Measurements from ENCODE around the gene RBM19.
"Not testable (repeated sequence)": the region's sequence is repeated elsewhere in the genome, so short reads cannot be mapped to it uniquely, and the experiment has no call there.

RBM19 gene, protein sequence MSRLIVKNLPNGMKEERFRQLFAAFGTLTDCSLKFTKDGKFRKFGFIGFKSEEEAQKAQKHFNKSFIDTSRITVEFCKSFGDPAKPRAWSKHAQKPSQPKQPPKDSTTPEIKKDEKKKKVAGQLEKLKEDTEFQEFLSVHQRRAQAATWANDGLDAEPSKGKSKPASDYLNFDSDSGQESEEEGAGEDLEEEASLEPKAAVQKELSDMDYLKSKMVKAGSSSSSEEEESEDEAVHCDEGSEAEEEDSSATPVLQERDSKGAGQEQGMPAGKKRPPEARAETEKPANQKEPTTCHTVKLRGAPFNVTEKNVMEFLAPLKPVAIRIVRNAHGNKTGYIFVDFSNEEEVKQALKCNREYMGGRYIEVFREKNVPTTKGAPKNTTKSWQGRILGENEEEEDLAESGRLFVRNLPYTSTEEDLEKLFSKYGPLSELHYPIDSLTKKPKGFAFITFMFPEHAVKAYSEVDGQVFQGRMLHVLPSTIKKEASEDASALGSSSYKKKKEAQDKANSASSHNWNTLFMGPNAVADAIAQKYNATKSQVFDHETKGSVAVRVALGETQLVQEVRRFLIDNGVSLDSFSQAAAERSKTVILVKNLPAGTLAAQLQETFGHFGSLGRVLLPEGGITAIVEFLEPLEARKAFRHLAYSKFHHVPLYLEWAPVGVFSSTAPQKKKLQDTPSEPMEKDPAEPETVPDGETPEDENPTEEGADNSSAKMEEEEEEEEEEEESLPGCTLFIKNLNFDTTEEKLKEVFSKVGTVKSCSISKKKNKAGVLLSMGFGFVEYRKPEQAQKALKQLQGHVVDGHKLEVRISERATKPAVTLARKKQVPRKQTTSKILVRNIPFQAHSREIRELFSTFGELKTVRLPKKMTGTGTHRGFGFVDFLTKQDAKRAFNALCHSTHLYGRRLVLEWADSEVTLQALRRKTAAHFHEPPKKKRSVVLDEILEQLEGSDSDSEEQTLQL

DNA sequence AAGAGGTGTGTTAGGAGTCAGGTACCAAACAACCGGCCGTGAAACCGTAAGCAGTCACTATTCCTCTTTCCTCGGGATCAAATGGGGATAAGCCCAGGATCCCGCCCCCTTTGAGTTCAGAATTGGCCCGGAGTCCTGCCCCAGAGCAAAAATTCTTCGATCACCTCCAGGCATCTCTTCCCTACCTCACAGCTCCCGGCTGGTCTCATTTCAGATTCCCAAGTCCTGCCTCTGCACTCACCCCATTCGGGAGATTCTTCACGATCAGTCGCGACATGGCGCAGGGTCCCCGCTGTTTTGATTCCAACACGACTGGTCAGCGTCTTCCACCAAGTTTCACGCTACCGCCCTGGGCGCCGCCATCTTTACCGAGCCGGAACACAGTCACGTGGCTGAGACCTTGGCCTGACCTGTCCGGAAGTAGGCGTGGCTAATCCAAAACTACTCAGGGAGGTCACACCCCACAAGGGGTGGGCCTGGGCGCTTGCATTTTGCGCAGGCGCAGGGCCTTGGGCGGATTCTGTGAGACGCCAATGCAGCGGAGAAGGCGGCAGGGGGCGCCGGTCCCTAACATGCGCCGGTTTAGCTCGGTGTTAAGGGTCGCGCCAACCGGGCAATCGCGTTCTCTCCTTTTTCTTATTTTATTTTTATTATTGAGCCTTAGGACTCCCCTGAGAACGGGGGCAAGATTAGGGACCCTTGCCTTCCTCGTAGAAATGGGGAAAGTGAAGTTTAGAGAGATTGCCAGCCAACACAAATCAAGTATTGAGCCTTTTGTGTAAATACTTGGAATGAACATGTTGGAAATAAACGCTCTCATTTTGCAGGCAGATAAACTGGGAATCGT lies at the start of gene RBM19:
Gene RBM19, minus strand, starts transcription at position 375 of the 847 bp plus-strand sequence. Its CDS starts 98 bp downstream, at position 277.
- DNase-seq = peak; percentile 99

DNA sequence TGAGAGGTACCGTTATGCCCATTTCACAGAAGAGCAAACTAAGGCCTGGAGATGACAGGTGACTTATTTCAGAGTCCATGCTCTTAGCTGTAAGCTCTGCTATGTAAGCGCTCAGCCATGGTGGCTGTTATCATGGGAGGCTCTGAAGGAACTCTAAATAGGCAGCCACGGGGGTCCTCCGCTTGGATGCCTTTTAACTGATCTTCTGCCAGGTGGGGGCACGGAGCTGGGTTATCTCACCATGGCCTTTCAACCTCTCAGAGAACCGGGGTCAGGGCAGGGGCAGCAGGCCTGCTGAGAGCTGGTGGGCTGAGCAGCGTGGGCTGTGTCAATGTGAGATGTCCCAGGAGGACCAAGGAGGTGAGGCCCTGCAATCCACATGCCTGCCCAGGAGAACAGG lies 49.7 kb upstream of the RBM19 start:
- DNase-seq = no peak

DNA sequence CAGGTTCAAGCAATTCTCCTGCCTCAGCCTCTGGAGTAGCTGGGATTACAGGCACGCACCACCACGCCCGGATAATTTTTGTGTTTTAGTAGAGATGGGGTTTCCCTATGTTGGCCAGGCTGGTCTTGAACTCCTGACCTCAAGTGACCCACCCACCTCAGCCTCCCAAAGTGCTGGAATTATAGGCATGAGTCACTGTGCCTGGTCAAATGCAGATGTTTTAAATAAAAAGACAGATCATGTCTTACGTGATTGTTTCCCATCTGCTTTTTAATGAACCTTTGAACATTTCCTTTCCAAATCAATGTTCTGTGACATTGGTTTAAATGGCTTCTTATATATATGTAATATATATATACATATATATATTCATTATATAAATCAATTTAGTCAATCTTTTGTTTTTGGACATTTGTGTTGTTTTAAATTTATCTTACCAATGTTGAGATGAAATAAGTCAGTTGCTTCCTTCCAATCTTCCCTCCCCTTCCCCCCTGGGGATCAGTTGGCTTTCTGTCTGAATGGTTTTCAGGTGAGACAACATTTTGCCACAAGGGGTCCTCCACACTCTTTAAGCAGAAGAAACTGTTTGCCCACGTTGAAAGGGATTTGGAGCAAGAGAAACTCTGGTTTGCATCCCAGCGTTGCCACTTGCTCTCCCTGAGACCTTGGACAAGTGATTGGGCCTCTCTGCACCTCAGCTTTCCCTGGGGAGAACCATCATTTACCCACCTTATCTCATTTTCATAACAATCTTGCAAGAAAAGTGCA lies 47.6 kb upstream of the RBM19 start:
- DNase-seq = no peak

DNA sequence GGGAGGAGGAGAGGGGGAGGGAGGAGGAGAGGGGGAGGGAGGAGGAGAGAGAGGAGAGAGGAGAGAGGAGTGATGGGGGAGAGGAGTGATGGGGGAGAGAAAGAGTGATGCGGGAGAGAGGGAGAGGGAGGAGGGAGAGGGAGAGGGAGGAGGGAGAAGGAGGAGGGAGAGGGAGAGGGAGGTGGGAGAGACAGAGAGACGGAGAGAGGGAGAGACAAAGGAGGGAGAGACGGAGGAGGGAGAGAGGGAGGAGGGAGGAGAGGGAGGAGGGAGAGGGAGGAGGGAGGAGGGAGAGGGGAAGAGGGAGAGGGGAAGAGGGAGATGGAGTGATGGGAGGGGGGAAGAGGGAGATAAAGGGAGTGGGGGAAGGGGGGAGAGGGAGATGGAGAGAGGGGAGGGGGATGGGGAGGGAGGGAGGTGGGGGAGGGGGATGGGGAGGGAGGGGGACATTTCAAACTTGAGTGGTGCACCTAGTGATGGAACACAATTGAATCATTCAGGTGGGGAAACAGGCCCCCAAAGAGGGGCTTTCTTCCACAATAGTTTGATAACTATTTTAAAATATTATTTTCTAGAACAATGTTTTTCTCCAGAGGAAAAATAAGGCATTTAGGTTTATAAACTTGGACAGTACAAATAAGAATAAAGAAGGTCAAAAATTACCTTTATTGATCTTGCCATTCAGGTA lies 46.8 kb upstream of the RBM19 start:
- no peak for DNase-seq

DNA sequence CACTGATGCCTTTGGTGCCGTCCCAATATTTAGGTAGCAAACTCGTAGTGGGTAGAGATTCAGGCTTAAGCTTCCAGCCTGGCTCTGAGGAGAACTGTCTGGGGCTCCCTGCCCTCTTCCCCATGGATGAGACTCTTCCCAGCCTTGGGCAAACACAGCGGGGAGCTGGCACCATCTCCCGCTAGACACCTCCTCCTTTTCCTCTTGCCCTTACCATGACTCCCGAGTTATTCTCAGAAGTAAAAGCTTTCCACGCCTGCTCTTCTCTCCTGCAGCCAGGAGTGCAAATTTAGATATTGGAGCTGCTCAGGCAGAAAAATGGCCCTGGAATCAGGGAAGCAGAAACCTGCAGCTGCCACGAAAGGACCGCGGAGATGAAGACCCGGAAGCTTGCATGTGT lies 45.6 kb upstream of the RBM19 start:
- DNase-seq = no peak

DNA sequence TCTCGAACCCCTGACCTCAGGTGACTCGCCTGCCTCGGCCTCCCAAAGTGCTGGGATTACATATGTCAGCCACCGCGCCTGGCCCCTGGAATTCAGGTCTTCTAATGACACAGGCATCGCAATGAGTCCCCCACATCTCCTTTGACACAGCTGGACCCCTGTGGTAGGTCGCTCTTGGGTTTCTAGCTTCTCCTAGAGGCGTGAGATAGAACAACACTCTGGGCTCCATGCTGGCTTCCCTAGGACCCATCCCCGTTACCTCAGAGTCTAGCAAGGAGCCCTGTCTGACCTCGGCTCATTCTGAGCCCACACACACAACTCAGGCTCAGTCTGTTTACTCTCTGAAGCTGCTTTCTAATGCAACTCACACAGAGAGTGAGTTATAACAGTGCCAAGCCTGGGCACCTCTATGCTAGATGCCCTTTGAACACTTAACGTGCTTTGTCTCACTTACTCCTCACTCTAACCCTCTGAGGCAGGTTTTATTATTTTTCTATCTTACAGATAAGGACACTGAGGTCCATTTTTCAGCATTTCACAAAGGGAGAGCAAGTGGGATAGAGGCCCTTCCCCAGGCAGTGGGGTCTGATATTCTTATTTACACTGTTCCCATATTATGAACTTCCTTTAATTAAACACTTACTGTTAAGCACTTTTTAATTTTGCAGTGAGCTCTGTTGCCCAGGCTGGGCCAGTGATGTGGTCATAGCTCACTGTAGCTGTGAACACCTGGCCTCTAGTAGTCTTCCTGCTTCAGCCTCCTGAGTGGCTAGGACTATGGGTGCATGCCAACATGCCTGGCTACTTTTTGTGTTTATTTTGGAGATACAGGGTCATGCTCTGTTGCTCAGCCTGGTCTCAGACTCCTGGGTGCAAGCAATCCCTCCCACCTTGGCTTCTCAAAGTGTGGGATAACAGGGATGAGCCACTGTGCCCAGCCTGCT lies 40.6 kb upstream of the RBM19 start:
- no peak for DNase-seq

DNA sequence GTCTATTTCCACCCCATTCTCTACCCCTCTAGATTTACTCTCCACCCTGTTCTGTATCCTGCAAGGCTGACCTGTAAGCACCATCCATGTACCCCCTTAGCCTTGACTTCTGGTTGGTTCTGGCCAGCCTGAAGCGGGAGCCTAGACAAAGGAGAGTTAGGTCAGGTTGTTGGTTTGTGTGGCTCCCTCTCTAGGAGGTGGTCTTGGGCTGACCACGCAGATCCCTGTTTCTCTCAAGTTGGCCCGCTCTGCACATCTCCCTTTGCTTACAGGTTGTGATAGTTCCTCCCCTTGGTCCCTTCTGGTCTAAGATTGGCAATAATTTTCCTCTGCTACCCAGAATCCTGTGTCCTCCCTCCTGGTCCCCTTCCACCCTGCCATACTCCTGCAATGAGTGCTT lies 38.3 kb upstream of the RBM19 start:
- DNase-seq = no peak

DNA sequence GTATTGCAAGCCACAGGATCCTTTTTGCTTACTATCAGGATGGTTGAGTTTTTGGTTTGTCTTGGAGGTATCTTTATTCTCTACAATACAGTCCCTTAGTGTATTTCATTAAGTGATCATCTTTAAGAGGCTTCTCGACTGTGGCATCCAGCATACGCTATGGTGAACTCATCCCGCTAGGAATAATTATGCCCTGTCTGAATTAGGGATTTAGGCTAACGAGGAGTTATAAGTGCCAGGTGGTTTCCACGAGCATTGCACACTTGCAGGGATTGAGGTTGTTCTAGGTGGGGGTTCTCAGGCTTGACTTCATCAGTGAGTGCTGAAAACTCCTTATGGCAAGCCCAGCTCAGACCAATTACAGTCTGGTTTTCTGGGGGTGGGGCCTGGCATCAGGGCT lies 37.2 kb upstream of the RBM19 start:
- DNase-seq = no peak

DNA sequence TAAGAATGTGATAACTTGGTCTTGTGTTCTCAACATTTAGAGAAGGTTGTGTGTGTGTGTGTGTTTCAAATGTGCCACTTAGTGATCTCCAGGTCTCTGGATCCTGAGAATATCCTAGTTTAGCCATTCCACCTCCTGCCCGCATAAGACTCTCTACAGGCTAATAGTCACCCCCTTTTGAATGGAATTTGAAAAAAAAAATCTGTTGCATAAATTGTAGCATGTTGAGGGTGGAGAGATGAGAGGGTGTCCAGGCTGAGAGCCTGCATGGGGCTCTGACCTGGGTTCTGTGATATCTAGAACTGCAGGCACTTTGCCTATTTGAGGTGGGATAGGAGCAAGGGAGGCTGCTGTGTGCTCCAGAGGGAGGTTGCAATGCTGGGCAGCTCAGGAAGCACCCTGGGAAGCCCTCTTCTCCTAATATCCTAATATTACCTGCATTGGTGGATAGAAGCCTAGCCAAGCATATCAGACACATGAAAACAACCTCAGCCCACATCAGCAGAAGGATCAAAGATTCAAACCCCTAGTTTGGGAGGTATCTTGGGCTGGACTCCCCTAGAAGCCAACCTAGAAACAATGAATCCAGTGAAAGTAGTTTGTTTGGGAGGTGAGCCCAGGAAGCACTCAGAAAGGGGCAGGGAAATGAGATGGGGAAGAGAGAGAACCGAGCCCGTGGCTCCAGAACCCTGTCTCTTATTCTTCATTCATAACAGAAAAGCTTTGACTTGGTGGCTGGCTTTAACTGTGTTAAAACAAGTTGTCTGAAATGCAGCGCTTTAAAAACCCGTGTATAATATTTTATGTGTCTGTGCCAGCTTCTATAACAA lies 35.6 kb upstream of the RBM19 start:
- no peak for DNase-seq

DNA sequence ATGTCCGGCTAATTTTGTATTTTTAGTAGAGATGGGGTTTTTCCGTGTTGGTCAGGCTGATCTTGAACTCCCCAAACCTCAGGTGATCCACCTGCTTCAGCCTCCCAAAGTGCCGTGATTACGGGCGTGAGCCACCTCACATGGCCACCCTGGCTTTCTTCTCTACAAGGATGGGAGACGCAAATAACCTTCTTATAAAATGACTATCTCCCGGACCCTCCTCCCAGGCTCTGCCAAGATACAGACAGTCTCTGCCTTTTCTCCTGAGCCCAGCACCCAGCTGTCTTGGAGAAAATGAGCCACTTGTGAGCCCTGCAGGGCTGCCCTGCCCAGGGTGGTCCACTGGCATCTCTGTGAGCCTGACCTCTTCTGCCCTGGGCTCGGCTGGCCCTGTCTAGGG lies 34.7 kb upstream of the RBM19 start:
- no peak for DNase-seq

DNA sequence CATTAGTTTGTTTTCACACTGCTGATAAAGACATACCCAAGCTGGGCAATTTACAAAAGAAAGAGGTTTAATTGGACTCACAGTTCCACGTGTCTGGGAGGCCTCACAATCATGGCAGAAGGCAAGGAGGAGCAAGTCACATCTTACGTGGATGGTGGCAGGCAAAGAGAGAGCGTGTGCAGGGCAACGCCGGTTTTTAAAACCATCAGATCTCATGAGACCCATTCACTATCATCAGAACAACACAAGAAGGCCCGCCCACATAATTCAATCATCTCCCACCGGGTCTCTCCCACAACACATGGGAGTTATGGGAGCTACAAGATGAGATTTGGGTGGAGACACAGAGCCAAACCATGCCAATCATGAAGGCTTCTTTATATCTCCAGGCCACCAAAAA lies 34.1 kb upstream of the RBM19 start:
- not testable (repeated sequence) for DNase-seq

DNA sequence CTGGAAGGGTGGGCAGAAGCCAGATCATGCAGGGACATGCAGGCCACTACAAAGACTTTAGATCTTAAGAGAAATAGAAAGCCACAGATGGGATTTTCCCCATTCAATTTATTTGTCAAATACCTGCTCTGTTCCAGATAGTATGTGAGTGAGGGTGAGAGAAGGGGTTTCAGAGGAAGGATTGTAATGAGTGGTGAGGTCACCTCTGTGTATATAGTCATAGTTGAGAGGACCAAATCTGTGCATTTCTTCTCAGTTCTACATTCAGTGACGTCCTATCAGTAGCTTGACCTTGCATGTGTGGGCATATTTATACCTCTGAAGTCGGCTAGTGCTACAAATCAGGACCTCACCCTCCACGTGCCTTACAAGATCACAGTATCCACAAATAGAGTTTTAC lies 31.2 kb upstream of the RBM19 start:
- no peak for DNase-seq

DNA sequence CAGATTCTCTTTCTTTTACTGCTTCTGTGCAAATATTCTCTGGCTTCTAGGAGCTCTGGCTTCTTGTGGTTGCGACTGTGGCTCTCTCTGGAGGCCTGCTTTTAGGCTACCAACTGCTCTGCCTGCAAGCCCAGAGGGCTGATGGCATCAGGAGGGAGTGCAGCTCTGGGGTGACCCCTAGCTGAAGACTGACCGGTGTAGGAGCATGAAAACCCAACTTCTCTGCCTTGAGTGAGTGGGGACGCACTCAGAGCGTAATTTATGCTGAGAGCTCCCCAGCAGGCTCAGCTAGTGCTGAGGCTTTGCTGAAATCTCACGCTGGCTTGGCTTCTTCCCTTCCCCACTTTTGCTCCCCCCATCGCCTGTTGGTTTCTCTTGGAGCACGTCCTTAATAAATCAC lies 29.9 kb upstream of the RBM19 start:
- DNase-seq = no peak

DNA sequence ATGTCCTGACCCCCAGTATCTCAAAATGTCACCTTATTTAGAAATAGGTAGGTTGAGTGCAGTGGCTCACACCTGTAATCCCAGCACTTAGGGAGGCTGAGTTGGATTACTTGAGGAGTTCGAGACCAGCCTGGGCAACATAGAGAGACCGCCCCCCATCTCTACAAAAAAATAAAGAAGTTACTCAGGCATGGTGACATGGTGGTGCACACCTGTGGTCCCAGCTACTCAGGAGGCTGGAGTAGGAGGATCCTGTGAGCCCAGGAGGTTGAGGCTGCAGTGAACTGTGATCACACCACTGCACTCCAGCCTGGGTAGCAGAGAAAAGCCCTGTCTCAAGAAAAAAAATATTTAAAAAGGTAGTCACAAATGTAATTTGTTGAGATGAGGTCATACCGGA lies 27.9 kb upstream of the RBM19 start:
- no peak for DNase-seq

DNA sequence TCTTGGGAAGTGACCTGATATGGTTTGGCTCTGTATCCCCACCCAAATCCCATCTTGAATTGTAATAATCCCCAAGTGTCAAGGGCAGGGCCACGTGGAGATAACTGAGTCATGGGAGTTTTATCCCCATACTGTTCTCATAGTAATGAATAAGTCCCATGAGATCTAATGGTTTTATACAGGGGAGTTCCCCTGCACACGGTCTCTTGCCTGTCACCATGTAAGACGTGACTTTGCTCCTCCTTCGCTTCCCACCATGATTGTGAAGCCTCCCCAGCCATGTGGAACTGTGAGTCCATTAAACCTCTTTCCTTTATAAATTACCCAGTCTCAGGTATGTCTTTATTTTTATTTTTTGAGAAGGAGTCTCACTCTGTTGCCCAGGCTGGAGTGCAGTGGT lies 26.6 kb upstream of the RBM19 start:
- DNase-seq = not testable (repeated sequence)

DNA sequence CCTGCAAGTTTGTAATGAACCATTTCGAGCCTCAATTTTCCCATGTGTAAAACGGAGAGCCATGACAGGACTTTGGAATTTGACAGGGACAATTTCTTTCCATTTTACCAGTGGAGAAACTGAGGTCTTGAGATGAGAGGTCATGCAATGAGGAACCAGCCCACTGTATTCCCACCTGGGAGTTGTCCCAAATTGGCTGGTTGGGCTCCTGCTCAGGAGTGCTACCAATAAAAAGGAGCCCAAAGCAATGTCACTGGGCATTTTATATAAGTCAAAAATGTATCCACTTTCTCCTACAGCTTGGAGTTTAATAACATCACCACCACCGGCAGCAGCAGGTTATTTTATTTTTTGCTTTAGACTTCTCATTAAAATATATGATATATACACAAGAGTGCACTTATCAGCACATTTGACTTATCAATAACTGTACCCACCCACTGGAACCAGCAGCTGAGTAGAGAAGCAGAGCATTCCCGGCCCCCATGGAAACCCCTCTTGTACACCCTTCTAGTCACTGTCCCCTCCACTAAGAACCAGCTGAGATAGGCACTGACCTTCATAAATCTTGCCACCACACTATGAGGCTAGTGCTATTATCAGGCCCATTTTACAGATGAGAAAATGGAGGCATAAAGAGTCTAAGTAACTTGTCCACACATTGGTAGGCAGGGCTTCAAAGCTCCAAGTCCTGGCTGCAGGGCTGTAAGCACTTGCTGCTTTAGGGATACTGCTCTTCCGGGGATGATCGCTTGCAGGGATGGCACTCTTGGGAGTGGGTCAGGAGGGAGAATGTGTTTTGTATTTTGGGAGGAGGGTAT lies 25.3 kb upstream of the RBM19 start:
- no peak for DNase-seq

DNA sequence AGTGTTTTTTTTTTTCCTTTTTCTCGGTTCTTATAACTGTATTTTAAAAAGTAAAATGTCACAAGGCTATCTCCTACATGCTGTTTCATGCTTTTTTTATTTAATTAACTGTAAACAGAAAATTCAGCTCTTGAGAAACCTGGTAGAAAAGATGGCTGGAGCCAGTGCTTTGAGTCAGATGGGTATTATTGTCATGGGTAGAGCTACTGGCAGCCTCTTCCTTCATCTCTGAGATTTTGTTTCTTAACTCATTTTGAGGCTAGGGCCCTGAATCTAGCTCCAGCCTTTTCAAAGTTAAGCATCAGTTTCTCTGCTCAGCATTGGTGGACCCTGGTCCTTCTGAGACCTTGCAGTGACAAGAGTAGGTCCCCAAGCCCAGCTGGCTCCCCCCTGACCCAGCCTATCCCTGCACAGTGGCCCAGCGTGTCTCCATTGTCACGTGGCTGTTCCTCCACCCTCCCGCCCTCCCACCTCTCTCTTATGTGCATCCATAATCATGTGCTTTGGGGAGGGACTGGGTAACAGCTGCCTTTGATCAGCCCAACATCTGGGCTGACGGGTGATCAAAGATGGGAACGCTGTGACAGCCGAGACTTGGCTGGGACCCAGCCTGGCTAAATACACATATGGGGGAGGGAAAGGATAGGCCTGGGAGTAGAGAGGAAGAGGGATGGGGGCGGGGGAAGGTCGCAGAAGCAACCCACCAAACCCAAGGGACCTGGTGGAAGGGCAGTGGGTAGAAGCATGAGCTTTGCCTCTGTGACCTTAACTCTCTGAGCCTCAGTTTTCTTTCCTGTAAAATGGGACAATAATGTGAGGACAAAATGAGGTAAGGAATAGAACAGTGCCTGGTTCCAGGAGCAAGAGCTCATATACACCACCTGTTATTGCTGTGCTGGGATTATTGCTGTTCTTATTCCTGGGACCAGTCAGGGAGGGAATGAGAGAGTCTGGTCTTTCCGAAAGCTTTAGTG lies 24.4 kb upstream of the RBM19 start:
- no peak for DNase-seq
